Left kidney (tissue), 2 donors: Measurements from ENCODE around the gene GFY. TPM values are rescaled to one million over a fixed set of nuclear protein-coding genes. Genes with fewer than 3 reads are reported as not detected.

Experiments
- DNase-seq: peaks from one replicate; pipeline ENCODE4 v3.0.0-alpha.2; 2013
- polyA plus RNA-seq: library from polyadenylated mRNA; unstranded; fragments of 120-200 nt; gene quantifications from one replicate; pipeline ENCODE4 v1.2.1, GENCODE V29; 2013; ENCODE audit not compliant: insufficient read length

Gene GFY
- polyA plus RNA-seq, 1 donor: not detected

DNA sequence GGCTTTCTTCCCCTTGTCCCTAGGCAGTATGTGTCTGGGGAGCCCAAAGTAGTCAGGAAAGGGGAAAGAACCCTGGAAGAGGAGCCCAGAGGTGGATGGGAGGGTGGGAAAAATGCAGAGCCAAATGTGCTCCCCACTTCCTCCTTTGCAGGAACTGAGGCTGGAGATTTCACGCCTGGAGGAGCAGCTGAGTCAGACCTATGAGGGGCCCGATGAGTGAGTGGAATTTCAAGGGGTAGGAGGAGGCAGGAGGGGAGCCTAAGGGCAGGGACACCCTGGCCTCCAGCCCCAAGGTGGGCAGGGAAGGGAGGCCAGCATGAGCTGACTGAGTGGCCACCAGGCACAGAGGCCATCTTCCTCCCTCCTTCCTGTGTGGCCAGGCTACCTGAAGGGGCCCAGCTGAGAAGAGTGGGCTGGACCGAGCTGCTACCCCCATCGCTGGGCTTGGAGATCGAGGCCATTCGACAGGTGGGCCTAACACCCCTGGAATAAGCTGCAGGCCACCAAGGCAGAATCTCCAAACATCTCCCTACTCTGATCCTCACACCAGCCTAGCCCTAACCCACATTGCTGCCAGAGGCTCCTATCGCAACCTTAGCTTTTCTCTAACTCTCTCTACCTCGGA, 16.3 kb upstream of the GFY start:
- no peak for DNase-seq

DNA sequence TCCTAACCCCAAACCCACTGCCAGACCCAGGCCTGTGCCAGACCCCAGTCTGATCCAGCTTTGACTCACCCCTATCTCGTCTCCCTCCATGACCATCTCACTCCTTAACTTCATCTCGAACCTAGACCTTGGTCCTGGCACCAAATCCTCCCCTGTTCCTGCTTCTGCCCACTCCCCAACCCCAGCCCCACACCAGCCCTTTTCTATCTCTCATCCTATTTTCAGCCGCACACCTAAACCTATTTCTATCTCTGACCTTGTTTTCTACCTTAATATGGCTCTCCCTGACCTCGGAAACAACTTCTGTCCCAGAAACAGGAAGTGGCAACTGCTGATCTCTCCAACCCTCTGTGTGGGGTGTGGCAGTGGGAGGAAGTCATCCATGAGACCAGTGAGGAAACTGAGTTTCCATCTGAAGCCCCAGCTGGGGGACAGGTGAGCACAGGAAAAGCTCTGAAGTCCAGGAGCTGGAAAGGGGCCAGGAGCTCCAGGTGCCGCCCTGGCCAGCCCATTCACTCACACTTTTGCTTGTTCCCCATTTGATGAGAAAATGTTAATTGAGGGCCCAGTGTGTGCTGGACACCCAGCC, 15.7 kb upstream of the GFY start:
- no peak for DNase-seq

DNA sequence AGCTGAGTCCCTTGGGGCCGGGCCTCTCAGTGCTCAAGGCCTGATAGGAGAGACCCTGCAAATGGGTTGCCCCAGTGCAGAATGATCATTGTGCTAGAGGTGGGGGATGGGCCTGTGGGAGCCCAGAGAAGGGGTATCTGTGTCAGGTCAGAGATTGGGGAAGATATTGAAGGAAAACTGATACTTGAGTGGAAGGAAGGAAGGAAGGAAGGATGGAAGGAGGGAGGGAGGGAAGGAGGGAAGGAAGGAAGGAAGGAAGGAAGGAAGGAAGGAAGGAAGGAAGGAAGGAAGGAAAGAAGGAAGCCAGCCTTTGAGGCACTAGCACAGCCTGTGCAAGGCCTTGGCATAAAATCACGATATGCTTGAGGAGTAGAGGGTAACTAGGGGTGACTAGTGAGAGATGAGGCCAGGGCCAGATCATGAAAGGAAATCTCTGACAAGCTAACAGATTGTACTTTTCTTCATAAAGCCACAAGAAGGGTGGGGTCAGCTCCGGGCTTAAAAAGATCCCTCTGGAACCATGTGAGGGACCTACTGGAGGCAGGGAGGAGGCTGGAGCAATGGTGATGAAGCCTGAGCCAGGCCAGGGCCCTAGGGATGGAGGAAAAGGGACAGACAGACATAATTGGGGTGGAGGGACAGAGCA, 13.4 kb upstream of the GFY start:
- no peak for DNase-seq

DNA sequence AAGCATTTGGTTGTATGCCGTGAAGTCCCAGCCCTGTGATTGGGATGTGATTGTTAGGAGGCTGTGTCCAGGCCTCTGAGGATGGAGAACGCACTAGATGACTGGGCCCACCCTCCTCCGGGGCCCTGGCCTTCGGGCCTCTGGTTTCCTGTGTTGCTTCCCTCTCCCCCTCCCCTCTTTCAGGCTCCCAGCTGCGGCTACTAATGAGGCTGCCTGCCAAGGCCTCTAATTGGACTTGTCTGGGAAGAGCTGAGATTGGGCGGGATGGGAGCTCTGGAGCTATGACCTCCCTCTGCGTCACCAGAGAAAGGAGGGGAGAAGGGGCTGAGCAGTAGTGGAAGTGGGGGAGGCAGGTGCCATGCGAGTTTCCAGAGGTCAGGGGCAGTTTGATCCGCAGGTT, 11.8 kb upstream of the GFY start:
- DNase-seq: peak; percentile 82

DNA sequence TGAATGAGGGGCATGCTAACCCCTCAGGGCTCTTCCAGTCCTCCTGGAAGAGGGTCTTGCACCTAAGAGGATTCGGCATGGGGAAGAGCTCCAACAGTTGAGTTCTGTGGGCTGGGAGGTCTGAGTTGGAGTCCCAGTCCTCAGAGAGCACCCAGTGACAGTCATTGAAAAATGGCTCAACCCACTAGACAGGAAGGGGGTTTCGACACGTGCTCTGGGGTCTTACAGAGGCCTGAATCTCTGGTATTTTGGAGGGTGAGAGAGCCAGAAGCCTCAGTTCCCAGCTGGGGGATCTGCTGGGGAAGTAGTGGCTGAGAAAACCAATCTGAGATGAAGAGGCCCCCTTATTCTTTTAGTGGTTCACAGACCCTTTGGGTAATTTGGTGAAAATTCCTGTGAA, 10.9 kb upstream of the GFY start:
- DNase-seq: no peak

- no peak for DNase-seq
Measured at GRCh38 chr19:49415102-49415809, 9.9 kb upstream of the GFY start.

- DNase-seq: no peak
Measured at GRCh38 chr19:49415810-49416200, 9.4 kb upstream of the GFY start.

DNA sequence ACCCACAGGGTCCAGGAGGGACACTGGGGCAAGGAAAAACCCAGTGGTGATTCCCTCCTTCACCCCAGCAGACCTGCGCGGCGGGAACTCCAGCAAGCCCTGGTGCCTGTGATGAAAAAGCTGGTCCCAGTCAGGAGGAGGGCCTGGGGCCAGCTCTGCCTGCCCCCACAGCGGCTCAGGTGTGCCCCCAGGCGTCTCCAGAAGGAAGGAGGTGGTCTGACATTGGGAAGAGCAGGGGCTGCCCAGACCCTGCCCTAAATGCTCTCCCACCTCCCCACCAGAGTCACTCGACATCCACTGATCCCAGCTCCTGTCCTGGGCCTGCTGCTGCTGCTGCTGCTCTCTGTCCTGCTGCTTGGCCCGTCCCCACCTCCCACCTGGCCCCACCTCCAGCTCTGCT, 8.1 kb upstream of the GFY start:
- no peak for DNase-seq

DNA sequence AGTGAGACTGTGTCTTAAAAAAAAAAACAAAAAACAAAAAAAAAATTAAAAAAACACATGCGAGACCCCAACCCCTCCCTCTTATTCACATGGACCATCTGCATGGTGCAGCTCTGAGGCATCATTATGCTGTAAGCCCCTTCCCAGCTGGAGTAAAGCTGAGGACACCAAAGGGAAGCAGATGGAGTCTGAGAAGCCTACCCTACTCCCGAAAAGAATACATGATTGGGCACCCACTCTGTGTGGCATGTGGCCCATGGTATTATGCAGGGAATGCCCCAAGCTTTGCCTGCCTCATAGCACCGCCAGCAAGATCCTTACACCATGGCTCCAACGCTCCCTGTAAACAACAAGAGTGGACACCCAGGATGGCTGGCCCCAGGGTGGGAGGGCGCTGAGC, 6.7 kb upstream of the GFY start:
- DNase-seq: no peak

DNA sequence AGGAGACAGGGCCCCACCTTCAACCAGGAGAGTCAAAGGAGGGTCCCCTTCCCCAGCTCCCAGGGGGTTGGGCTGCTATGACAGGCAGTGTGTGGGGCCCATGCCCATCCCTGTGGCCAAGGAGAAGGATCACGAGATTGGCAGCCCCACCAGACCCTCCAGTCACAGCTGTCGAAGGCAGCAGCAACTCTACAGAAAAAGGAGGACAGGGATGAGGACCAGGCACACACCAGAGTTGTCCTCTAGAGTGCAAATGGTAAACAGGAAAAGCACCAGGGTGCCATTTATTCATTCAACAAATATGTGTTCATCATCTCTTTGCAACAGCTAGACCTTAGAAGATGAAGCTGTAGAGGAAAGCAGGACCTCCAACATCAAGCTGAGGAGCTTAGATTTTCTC, 6.0 kb upstream of the GFY start:
- DNase-seq: no peak

GRCh38 chr19:49420227-49420626, 5.0 kb upstream of the GFY start:
- no peak for DNase-seq

GRCh38 chr19:49421039-49421877, 3.9 kb upstream of the GFY start:
- DNase-seq: peak; percentile 79

DNA sequence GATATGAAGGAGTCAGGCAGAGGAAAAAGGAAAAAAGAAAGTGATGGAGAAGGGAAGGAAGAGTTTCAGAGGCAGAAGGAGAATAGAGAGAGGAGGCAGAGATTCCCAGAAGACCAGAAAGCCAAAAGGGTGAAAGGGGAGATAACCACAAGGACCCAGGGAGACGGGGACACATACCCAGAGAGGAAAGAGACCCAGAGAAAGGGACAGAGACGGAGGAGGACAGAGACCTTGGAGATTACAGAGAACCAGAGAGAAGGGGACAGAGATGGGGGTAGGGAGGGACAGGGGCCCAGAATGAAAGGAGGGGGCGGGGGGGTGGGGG, 3.3 kb upstream of the GFY start:
- no peak for DNase-seq

DNA sequence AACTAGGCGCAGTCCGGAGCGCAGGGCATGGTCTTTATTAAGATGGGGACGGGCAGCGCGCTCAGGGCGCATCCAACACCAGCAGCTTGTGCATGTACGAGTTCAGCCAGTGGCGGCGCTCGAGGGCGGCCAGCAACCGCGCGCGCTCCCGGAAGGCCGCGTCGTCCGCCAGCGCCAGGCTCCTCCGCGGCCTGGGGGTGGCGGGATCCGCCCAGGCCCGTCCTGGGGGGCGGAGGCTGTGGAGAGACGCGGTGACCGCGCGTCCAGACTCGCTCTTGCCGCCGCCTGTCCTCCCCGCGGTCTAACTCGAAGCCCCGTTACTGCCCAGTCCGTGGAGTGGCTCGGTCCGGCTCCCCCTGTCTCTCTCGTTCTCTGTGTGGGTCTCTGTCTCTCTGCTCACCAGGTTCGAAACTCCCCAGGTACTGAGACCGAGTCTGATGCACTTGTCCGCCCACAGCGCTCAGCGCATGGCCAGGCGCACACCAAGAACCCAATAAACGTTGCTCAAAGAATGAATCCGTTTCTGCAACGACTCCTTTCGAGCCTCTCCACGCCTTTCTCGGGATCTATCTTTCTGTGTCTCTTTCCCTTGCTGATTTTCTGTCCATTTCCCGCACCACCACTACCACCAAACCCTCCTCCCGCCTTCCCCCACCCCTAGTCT, 2.6 kb upstream of the GFY start:
- DNase-seq: no peak

GRCh38 chr19:49423071-49423984, 1.9 kb upstream of the GFY start, which contains the start of gene PTH2:
Gene PTH2 (minus strand): TSS chr19:49423441. CDS start chr19:49423339, 102 bp downstream.
- DNase-seq: no peak

DNA sequence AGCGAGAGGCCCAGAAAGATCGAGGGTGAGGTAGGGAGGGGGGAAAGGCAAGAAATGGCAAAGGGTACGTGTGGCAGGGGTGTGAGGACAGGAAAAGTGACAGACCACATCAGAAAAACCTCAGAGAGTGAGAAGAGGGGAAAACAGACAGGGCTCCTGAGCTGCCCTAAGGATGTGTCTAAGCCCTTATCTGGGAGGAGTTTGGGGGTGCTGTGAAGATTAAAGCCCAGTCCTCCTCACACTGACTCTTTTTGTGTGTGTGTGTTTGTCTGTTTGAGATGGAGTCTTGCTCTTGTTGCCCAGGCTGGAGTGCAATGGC, 1.2 kb upstream of the GFY start:
- no peak for DNase-seq

DNA sequence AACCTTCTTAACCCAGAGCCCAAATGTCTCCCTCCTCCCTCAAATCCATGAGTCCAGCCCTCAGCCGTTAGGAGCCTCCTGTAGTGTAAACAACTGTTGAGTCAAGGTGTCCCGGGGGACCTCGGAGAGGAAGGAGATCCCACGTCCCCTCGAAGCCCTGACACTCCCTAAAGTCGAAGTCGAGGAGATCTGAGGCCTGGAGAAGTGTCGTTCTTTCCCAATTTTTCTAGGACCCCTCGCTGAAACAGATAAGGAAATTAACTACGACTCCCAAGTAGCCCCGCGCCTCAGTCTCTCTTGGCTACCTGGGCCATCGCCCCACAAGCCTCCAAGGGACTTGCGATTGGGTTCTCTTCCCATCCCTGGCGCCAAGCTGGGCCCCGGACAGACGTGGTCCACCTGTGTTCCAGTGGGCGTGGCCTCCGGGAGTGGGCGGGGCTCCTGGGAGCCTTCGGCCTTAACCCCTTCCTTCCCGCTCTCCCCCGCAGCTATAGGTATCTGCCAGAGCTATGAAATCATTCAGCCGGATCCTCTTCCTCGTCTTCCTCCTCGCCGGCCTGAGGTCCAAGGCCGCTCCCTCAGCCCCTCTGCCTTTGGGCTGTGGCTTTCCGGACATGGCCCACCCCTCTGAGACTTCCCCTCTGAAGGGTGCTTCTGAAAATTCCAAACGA, 869 bp downstream of the GFY start:
- DNase-seq: no peak

DNA sequence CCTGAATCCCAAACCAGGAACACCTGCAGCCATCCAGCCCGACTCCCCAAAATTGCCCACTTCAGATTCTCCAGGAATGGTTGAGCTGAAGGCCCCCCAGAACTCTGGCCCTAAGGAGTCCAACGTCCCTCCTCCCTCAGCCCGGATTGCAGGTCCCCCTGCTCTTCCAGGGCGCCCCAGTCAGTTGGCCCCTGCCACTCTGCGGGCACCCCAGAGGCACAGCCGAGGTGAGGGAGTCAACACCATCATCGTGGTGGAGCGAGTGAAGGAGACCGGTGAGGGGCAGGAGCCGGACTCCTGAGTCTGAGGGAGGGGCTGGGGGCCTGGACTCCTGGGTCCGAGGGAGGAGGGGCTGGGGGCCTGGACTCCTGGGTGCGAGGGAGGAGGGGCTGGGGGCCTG, 2.2 kb downstream of the GFY start:
- DNase-seq: no peak

GRCh38 chr19:49427855-49428546, 2.8 kb downstream of the GFY start:
- no peak for DNase-seq
